Keratinocyte (primary cell): ENCODE results near the gene TM2D3. TPM values are rescaled to one million over a fixed set of nuclear protein-coding genes. Genes with fewer than 3 reads are reported as not detected.

Experiments used
- DNase-seq: peaks from one replicate; pipeline ENCODE4 v3.0.0-alpha.2; 2011; ENCODE audit warnings: low read depth, missing footprints, low spot score
- FAIRE-seq: peaks from 2 replicates; lab custom pipeline; 2011; peaks lifted over from hg19 to GRCh38; lab: Jason Lieb, UNC
- H2AFZ ChIP-seq: 2 replicates; pipeline ENCODE4 v1.6.0; 2012; ENCODE audit warnings: low read length, control low read depth, inconsistent platforms; ENCODE audit not compliant: control insufficient read depth
- H3K27ac ChIP-seq: 2 replicates; pipeline ENCODE4 v1.5.1; 2011; ENCODE audit warnings: low read length; ENCODE audit not compliant: control insufficient read depth, insufficient read depth
- H3K27me3 ChIP-seq: 3 replicates; pipeline ENCODE4 v1.6.0; 2011; ENCODE audit warnings: low read length; ENCODE audit not compliant: control insufficient read depth, insufficient read depth; ENCODE audit errors: extremely low read depth
- H3K36me3 ChIP-seq, 2 experiments: 2 replicates in 1 of 2; 3 replicates in 1 of 2; pipeline ENCODE4 v1.5.1; 2011; ENCODE audit warnings: low read length in 2 of 2, mild to moderate bottlenecking in 1 of 2; ENCODE audit not compliant: control insufficient read depth in 2 of 2, insufficient read depth in 2 of 2; ENCODE audit errors: extremely low read depth in 1 of 2
- H3K4me1 ChIP-seq: 3 replicates; pipeline ENCODE4 v1.5.1; 2011; ENCODE audit warnings: low read length; ENCODE audit not compliant: control insufficient read depth, insufficient read depth; ENCODE audit errors: extremely low read depth
- H3K4me2 ChIP-seq: 3 replicates; pipeline ENCODE4 v1.6.0; 2011; ENCODE audit warnings: low read depth, low read length; ENCODE audit not compliant: control insufficient read depth, insufficient read depth; ENCODE audit errors: extremely low read depth
- H3K4me3 ChIP-seq, 3 experiments: fragments of 200-600 bp in 1 of 3; sonication (generic) in 1 of 3; 2 replicates in 2 of 3; 3 replicates in 1 of 3; pipeline ENCODE4 v1.5.1; 2011 to 2016; ENCODE audit warnings: low read length in 3 of 3, mild to moderate bottlenecking in 3 of 3, control low read depth in 2 of 3, inconsistent platforms in 1 of 3, low read depth in 1 of 3, mixed read lengths in 1 of 3, mixed run types in 1 of 3, moderate library complexity in 1 of 3; ENCODE audit not compliant: control insufficient read depth in 2 of 3, insufficient read depth in 2 of 3; ENCODE audit errors: extremely low read depth in 1 of 3
- H3K79me2 ChIP-seq: 2 replicates; pipeline ENCODE4 v1.6.0; 2012; ENCODE audit warnings: low read length; ENCODE audit not compliant: control insufficient read depth, insufficient read depth
- H3K9ac ChIP-seq: 3 replicates; pipeline ENCODE4 v1.6.0; 2011; ENCODE audit warnings: low read length; ENCODE audit not compliant: control insufficient read depth, insufficient read depth; ENCODE audit errors: extremely low read depth
- H3K9me1 ChIP-seq: 3 replicates; pipeline ENCODE4 v1.6.0; 2011; ENCODE audit warnings: low read length; ENCODE audit not compliant: control insufficient read depth, insufficient read depth; ENCODE audit errors: extremely low read depth
- H3K9me3 ChIP-seq: 2 replicates; pipeline ENCODE4 v1.5.1; 2012; ENCODE audit warnings: low read depth, low read length; ENCODE audit not compliant: control insufficient read depth
- H4K20me1 ChIP-seq: 3 replicates; pipeline ENCODE4 v1.6.0; 2011; ENCODE audit warnings: low read length; ENCODE audit not compliant: control insufficient read depth, insufficient read depth; ENCODE audit errors: extremely low read depth
- EZH2 ChIP-seq: IDR thresholded peaks from one replicate; pipeline ENCODE4 v1.6.1; 2012; ENCODE audit warnings: inconsistent platforms, mild to moderate bottlenecking, low read length, moderate library complexity
- dilution Hi-C: fragments of 300-500 bp; cut with MboI; formaldehyde crosslinking; loops from one replicate; pipeline ENCODE4 v1.7.0; 2020; ENCODE audit warnings: low sequenced_read_pairs; ENCODE audit not compliant: extremely low pct_ligation_motif_present
- polyA plus RNA-seq, 5 experiments: library from polyadenylated mRNA; depleted of rRNA in 3 of 5; stranded (reverse) in 3 of 5; stranded (forward) in 1 of 5; unstranded in 1 of 5; fragments of >200 nt; gene quantifications; 1 replicate in 1 of 5; 2 replicates in 3 of 5; 3 replicates in 1 of 5; pipeline versions ENCODE4 v1.2.1 to v1.2.3, GENCODE V29; 2011 to 2012; ENCODE audit warnings: missing spikeins in 2 of 5, low read depth in 1 of 5, low replicate concordance in 1 of 5
- TF ChIP-seq, protein P1 (sequence below), 3 experiments: IDR thresholded peaks in 1 of 3; conservative IDR thresholded peaks in 1 of 3; optimal IDR thresholded peaks in 1 of 3; 2 replicates in 2 of 3; 3 replicates in 1 of 3; pipeline versions ENCODE3 to v1.5.1; 2011; ENCODE audit warnings: low read length in 3 of 3, mild to moderate bottlenecking in 3 of 3, moderate library complexity in 2 of 3, control low read depth in 1 of 3, inconsistent platforms in 1 of 3; ENCODE audit not compliant: insufficient read depth in 2 of 3; ENCODE audit errors: extremely low read depth in 1 of 3

TM2D3 gene
- polyA plus RNA-seq, 1 donor (not counting 4 experiments of a cell fraction or from before 2014, with no cell fraction given) = 56.7 TPM

DNA sequence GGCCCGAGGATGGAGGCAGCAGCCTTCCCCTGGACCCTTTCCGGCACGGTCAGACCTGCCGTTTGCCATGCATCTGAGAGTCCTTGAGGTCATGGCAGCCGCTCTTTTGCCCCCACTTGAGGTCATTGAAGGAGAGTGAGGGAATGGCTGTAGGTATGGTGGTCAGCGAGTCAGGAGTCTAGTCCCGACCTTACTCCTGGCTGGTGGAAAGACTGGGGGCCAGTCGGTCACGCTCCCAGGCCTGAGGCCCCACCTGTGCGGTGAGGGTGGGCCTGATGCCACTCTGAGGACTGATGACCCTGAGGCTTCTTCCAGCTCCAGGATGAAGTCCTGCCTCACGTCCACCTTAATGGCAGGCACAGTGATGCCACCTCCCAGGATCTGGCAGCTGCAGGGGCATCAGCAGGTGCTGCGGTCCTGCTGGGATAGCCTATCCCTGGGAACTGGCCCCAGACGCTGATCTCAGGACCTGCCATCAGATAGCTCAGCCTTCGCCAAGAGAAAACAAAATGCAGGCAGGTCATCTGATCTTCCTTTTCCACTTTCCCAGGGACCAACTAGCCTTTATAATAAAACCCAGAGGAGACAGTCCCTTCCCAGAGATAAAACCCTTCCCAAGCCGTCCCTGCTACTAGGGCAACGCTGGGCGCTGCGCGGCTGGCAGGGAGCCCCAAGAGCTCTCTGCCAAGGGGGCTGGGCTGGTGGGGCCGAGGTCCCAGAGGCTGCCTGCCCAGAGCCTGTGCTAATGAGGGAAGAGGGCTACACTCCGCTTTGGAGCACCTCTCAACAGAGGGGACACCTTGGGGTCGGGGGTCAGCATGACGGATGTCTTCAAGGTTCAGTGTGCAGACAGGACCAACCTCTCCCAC, 42.2 kb downstream of the TM2D3 start:
- Histone ChIP-seq H3K4me1 (peaks cover 4% of the 10 kb centered on the region), H4K20me1 (no peaks in the 10 kb centered on the region), H3K79me2 (no peaks in the 10 kb centered on the region), H3K9me3 (no peaks in the 10 kb centered on the region), H3K36me3 (no peaks in the 10 kb centered on the region), H2AFZ (no peak overlapping the region), H3K4me3 (no peak overlapping the region), H3K27ac (no peak overlapping the region), H3K27me3 (peaks cover 29% of the 10 kb centered on the region), H3K4me2 (no peak overlapping the region), H3K9ac (no peak overlapping the region), H3K9me1 (no peaks in the 10 kb centered on the region)
- dilution Hi-C loops = no loop called here
- TF ChIP-seq, protein P1, sequence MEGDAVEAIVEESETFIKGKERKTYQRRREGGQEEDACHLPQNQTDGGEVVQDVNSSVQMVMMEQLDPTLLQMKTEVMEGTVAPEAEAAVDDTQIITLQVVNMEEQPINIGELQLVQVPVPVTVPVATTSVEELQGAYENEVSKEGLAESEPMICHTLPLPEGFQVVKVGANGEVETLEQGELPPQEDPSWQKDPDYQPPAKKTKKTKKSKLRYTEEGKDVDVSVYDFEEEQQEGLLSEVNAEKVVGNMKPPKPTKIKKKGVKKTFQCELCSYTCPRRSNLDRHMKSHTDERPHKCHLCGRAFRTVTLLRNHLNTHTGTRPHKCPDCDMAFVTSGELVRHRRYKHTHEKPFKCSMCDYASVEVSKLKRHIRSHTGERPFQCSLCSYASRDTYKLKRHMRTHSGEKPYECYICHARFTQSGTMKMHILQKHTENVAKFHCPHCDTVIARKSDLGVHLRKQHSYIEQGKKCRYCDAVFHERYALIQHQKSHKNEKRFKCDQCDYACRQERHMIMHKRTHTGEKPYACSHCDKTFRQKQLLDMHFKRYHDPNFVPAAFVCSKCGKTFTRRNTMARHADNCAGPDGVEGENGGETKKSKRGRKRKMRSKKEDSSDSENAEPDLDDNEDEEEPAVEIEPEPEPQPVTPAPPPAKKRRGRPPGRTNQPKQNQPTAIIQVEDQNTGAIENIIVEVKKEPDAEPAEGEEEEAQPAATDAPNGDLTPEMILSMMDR (optimal IDR thresholded peaks at IDR 0.05 in 1 of 3, IDR thresholded peaks at IDR 0.05 in 1 of 3, conservative IDR thresholded peaks at IDR 0.05 in 1 of 3; ENCODE audit: extremely low read depth in 1 of 3, insufficient read depth in 2 of 3, low read length in 3 of 3) = no peak
- no peak for TF ChIP-seq EZH2
- FAIRE-seq (no peak), DNase-seq (no peak)

DNA sequence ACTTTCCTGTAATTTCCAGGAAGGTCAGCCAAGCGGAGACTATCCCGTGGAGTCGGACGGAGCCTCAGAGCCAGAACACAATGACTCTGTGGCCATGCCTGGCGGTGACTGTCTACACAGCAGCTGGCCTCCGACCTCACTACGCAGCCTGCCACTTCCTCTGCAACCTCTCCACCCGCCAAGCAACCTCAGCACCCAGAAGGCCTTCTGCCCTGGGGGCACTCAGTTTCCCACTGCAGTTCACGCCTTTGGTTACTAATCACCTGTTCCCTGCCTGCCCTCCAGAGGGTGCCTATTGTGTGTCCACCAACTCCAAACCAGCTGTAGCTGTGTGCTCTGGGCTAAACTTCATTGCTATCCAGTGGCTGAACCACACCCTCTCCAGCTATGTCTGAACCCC, 44.0 kb downstream of the TM2D3 start:
- DNase-seq = no peak
- Histone ChIP-seq H3K4me2 (no peak overlapping the region), H3K9me3 (no peaks in the 10 kb centered on the region), H3K4me3 (no peak overlapping the region), H3K79me2 (no peaks in the 10 kb centered on the region), H3K27ac (no peak overlapping the region), H4K20me1 (no peaks in the 10 kb centered on the region), H3K9ac (no peak overlapping the region), H3K36me3 (no peaks in the 10 kb centered on the region), H3K9me1 (no peaks in the 10 kb centered on the region), H3K27me3 (peaks cover 14% of the 10 kb centered on the region), H2AFZ (no peak overlapping the region), H3K4me1 (no peaks in the 10 kb centered on the region)
- dilution Hi-C loops = no loop called here
- no peak for FAIRE-seq
- TF ChIP-seq EZH2 = no peak
- TF ChIP-seq, protein P1 (optimal IDR thresholded peaks at IDR 0.05 in 1 of 3, IDR thresholded peaks at IDR 0.05 in 1 of 3, conservative IDR thresholded peaks at IDR 0.05 in 1 of 3; ENCODE audit: extremely low read depth in 1 of 3, insufficient read depth in 2 of 3, low read length in 3 of 3) = peak in 1 of 3 experiments; percentile 1
